Neural cell (in vitro differentiated cells): ENCODE results near the gene PTPRU. TPM values are rescaled to one million over a fixed set of nuclear protein-coding genes. Genes with fewer than 3 reads are reported as not detected.
A peak's percentile ranks its signal among the peaks of the same experiment; 100 is the strongest.

Experiments used
- H2AFZ ChIP-seq: fragments of 200-600, 300-800 bp; sonication (generic), shearing (Covaris generic); 2 replicates; pipeline ENCODE4 v1.6.0; 2014; ENCODE audit warnings: low read depth, mild to moderate bottlenecking, antibody characterized with exemption, low read length, moderate library complexity
- H3F3A ChIP-seq: fragments of 200-600 bp; shearing (Covaris generic); 2 replicates; pipeline ENCODE4 v1.6.1; 2016; ENCODE audit warnings: mild to moderate bottlenecking, moderate library complexity, mixed read lengths, antibody characterized with exemption, low read length; ENCODE audit not compliant: insufficient read depth, poor library complexity, severe bottlenecking
- H3K27ac ChIP-seq: fragments of 200-600, 300-800 bp; sonication (generic), shearing (Covaris generic); 2 replicates; pipeline ENCODE4 v1.5.1; 2014; ENCODE audit warnings: mild to moderate bottlenecking, low read length, moderate library complexity
- H3K27me3 ChIP-seq: fragments of 300-800, 200-600 bp; sonication (generic), shearing (Covaris generic); 2 replicates; pipeline ENCODE4 v1.6.0; 2014; ENCODE audit warnings: mild to moderate bottlenecking, low read depth, low read length, moderate library complexity; ENCODE audit not compliant: insufficient read depth
- H3K36me3 ChIP-seq: fragments of 300-800, 200-600 bp; sonication (generic), shearing (Covaris generic); 2 replicates; pipeline ENCODE4 v1.5.1; 2014; ENCODE audit warnings: mild to moderate bottlenecking, antibody characterized with exemption, low read length, moderate library complexity; ENCODE audit not compliant: insufficient read depth
- H3K4me2 ChIP-seq: fragments of 300-800, 200-600 bp; sonication (generic), shearing (Covaris generic); 2 replicates; pipeline ENCODE4 v1.6.0; 2014; ENCODE audit warnings: mild to moderate bottlenecking, low read length
- H3K4me3 ChIP-seq: fragments of 300-800, 200-600 bp; sonication (generic), shearing (Covaris generic); 2 replicates; pipeline ENCODE4 v1.5.1; 2014; ENCODE audit warnings: mild to moderate bottlenecking, low read length, moderate library complexity
- H3K79me2 ChIP-seq: fragments of 200-600 bp; shearing (Covaris generic); replicated peaks from 2 replicates; pipeline ENCODE4 v1.6.0; 2014; ENCODE audit warnings: mild to moderate bottlenecking, low read length, moderate library complexity; ENCODE audit not compliant: insufficient read depth
- H3K9ac ChIP-seq: fragments of 300-800, 200-600 bp; sonication (generic), shearing (Covaris generic); 2 replicates; pipeline ENCODE4 v1.6.1; 2016; ENCODE audit warnings: mild to moderate bottlenecking, low read length, mixed read lengths
- H3K9me2 ChIP-seq: fragments of 200-600 bp; shearing (Covaris generic); 2 replicates; pipeline ENCODE4 v1.6.1; 2016; ENCODE audit warnings: mild to moderate bottlenecking, low read length, mixed read lengths; ENCODE audit not compliant: insufficient read depth
- H3K9me3 ChIP-seq: fragments of 200-600, 300-800 bp; sonication (generic), shearing (Covaris generic); 2 replicates; pipeline ENCODE4 v1.6.1; 2016; ENCODE audit warnings: mild to moderate bottlenecking, mixed run types, low read length, moderate library complexity, mixed read lengths
- H4K20me1 ChIP-seq: fragments of 200-600 bp; shearing (Covaris generic); 2 replicates; pipeline ENCODE4 v1.6.1; 2016; ENCODE audit warnings: mild to moderate bottlenecking, mixed run types; ENCODE audit not compliant: insufficient read depth
- EP300 ChIP-seq: fragments of 450-650 bp; conservative IDR thresholded peaks from 2 replicates; pipeline ENCODE4 v1.6.1; 2014; ENCODE audit warnings: antibody characterized with exemption, mild to moderate bottlenecking, moderate library complexity; ENCODE audit not compliant: poor library complexity, severe bottlenecking
- EZH2 ChIP-seq: fragments of 200-600, 300-800 bp; shearing (Covaris generic), sonication (generic); IDR thresholded peaks from 2 replicates; pipeline ENCODE4 v1.6.1; 2014; ENCODE audit warnings: antibody characterized with exemption, low read length, borderline replicate concordance, mild to moderate bottlenecking; ENCODE audit not compliant: insufficient read depth, poor library complexity, severe bottlenecking
- MXI1 ChIP-seq: fragments of 450-650 bp; conservative IDR thresholded peaks from 2 replicates; pipeline ENCODE4 v1.6.1; 2014; ENCODE audit warnings: antibody characterized with exemption, mild to moderate bottlenecking; ENCODE audit not compliant: poor library complexity, severe bottlenecking
- POLR2AphosphoS5 ChIP-seq: IDR thresholded peaks from 2 replicates; pipeline ENCODE4 v1.6.1; 2012
- RAD21 ChIP-seq: fragments of 450-650 bp; conservative IDR thresholded peaks from 2 replicates; pipeline ENCODE4 v1.6.1; 2014; ENCODE audit warnings: antibody characterized with exemption, mild to moderate bottlenecking, moderate library complexity
- SMC3 ChIP-seq: fragments of 450-650 bp; conservative IDR thresholded peaks from 2 replicates; pipeline ENCODE4 v1.6.1; 2014; ENCODE audit warnings: antibody characterized with exemption, mild to moderate bottlenecking, moderate library complexity; ENCODE audit not compliant: poor library complexity
- TAF1 ChIP-seq: IDR thresholded peaks from 2 replicates; pipeline ENCODE4 v1.6.1; 2012; ENCODE audit warnings: low read depth
- polyA plus RNA-seq: library from polyadenylated mRNA; depleted of rRNA; stranded (reverse); fragments of >200 nt; gene quantifications from 2 replicates; pipeline ENCODE4 v1.2.3, GENCODE V29; 2014
- TF ChIP-seq, protein P1 (sequence below): fragments of 450-650 bp; IDR thresholded peaks from 2 replicates; pipeline ENCODE4 v1.5.1; 2014; ENCODE audit warnings: antibody characterized with exemption, mild to moderate bottlenecking, moderate library complexity; ENCODE audit not compliant: poor library complexity, severe bottlenecking
- TF ChIP-seq, protein P2 (sequence below): IDR thresholded peaks from 2 replicates; pipeline ENCODE4 v1.6.1; 2012; ENCODE audit warnings: borderline replicate concordance

Gene PTPRU
- polyA plus RNA-seq, 1 donor from 2014 or later = 5.0 TPM

DNA sequence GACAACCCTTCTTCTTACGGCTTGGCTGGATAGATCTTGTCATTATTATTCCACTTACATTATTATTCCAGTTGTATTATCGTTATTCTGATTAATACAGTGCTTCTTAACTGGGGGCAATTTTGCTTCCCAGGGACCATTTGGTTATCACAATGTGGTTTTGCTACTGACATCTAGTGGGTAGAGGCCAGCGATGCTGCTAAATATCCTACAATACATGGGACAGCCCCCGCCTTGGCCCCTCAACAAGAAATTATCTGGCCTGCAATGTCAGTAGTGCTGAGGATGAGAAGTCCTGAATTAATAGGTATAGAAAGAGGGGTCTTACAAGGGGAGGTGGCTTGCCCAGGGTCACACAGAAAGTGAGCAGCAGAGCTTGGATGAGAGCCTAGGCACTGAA is 105.6 kb downstream of the PTPRU start:
- H3F3A ChIP-seq = no peaks in the 10 kb centered on the region
- no peak overlapping the region for H3K4me2 ChIP-seq
- H4K20me1 ChIP-seq = no peaks in the 10 kb centered on the region
- no peak overlapping the region for H3K9ac ChIP-seq
- no peaks in the 10 kb centered on the region for H3K36me3 ChIP-seq
- H2AFZ ChIP-seq = no peak overlapping the region
- no peaks in the 10 kb centered on the region for H3K9me2 ChIP-seq
- no peaks in the 10 kb centered on the region for H3K79me2 ChIP-seq
- H3K27ac ChIP-seq = no peak overlapping the region
- no peaks in the 10 kb centered on the region for H3K27me3 ChIP-seq
- no peak for TF ChIP-seq EZH2
- TF ChIP-seq, protein P1, sequence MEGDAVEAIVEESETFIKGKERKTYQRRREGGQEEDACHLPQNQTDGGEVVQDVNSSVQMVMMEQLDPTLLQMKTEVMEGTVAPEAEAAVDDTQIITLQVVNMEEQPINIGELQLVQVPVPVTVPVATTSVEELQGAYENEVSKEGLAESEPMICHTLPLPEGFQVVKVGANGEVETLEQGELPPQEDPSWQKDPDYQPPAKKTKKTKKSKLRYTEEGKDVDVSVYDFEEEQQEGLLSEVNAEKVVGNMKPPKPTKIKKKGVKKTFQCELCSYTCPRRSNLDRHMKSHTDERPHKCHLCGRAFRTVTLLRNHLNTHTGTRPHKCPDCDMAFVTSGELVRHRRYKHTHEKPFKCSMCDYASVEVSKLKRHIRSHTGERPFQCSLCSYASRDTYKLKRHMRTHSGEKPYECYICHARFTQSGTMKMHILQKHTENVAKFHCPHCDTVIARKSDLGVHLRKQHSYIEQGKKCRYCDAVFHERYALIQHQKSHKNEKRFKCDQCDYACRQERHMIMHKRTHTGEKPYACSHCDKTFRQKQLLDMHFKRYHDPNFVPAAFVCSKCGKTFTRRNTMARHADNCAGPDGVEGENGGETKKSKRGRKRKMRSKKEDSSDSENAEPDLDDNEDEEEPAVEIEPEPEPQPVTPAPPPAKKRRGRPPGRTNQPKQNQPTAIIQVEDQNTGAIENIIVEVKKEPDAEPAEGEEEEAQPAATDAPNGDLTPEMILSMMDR = peak; percentile 42
- H3K9me3 ChIP-seq = no peaks in the 10 kb centered on the region
- no peak overlapping the region for H3K4me3 ChIP-seq

DNA sequence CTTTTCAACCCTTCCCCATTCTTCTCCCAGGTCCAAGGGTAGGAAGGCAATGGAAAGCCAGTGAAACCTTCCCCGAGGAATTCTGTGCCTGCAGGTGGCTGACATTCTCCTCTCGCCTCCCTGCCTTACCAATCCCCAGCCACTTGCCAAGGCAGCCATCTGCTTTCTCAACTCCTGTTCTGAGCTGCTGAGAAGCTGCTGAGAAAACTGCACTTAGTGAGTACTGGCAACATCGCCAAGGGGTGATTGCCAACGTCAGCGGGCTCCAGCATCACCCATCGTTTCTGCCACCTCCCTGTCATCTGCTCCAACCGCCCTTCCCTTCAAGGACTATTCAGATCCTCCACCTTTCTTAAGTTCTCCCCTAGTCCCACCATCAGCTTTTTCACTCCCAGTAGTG is 106.0 kb downstream of the PTPRU start:
- Histone ChIP-seq H3K36me3 (no peaks in the 10 kb centered on the region), H3K79me2 (no peaks in the 10 kb centered on the region), H3F3A (no peaks in the 10 kb centered on the region), H3K27ac (no peak overlapping the region), H3K9me3 (no peaks in the 10 kb centered on the region), H2AFZ (no peak overlapping the region), H4K20me1 (no peaks in the 10 kb centered on the region), H3K4me3 (no peak overlapping the region), H3K4me2 (no peak overlapping the region), H3K9ac (no peak overlapping the region), H3K9me2 (no peaks in the 10 kb centered on the region), H3K27me3 (no peaks in the 10 kb centered on the region)
- TF ChIP-seq, protein P1 = no peak
- TF ChIP-seq POLR2AphosphoS5 = no peak
- TF ChIP-seq RAD21 = no peak
- no peak for TF ChIP-seq SMC3
- no peak for TF ChIP-seq TAF1
- TF ChIP-seq MXI1 = no peak
- TF ChIP-seq EZH2 = no peak
- TF ChIP-seq, protein P2, sequence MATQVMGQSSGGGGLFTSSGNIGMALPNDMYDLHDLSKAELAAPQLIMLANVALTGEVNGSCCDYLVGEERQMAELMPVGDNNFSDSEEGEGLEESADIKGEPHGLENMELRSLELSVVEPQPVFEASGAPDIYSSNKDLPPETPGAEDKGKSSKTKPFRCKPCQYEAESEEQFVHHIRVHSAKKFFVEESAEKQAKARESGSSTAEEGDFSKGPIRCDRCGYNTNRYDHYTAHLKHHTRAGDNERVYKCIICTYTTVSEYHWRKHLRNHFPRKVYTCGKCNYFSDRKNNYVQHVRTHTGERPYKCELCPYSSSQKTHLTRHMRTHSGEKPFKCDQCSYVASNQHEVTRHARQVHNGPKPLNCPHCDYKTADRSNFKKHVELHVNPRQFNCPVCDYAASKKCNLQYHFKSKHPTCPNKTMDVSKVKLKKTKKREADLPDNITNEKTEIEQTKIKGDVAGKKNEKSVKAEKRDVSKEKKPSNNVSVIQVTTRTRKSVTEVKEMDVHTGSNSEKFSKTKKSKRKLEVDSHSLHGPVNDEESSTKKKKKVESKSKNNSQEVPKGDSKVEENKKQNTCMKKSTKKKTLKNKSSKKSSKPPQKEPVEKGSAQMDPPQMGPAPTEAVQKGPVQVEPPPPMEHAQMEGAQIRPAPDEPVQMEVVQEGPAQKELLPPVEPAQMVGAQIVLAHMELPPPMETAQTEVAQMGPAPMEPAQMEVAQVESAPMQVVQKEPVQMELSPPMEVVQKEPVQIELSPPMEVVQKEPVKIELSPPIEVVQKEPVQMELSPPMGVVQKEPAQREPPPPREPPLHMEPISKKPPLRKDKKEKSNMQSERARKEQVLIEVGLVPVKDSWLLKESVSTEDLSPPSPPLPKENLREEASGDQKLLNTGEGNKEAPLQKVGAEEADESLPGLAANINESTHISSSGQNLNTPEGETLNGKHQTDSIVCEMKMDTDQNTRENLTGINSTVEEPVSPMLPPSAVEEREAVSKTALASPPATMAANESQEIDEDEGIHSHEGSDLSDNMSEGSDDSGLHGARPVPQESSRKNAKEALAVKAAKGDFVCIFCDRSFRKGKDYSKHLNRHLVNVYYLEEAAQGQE = no peak
- TF ChIP-seq EP300 = no peak
